Measurements from ENCODE around the gene PIK3C3. TPM values are rescaled to one million over a fixed set of nuclear protein-coding genes. Genes with fewer than 3 reads are reported as not detected.

The PIK3C3 gene
- total and polyA plus RNA-seq, 4 donors, result 12.2 to 25.8 (median 15.8) TPM

DNA sequence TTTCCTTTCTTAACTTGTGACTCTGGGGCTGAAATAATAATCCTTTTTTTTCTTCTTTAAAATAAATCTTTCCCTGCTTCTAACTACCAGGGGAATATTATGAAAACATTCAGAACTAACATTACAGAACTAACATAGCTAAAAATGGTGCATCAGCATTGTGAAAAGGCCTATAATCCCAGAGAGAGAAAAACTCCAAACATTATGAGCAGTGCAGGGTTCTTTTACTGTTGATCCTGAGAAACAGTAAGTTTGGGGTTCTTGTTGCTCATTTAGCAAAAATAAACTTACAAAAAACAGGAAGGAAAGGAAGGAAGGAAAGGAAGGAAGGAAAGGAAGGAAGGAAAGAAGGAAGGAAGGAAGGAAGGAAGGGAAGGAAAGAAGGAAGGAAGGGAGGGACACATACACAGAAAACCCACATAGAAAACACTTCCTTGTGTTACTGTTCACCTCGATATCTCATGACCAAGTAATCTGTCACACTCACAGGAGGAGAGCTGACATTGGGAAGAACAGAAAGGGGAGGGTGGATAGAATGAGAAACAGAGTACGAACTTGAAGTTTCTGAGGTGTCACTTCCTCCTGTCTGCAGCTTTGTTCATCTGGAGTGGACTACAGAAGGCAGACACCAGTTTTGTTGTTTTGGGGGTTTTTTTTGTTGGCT is 18.4 kb upstream of the PIK3C3 start:
- Histone ChIP-seq H3K9me3 (ENCODE audit: control insufficient read depth in 4 of 4, low read length in 3 of 4) (no peaks in the 10 kb centered on the region), H3K4me1 (ENCODE audit: control insufficient read depth in 4 of 4, insufficient read depth in 4 of 4, low read length in 3 of 4) (no peaks in the 10 kb centered on the region), H3K27me3 (ENCODE audit: control insufficient read depth in 4 of 4, insufficient read depth in 4 of 4, low read length in 3 of 4) (no peaks in the 10 kb centered on the region), H3K27ac (ENCODE audit: low read depth in 1 of 2, low read length in 2 of 2) (no peak overlapping the region), H3K9ac (ENCODE audit: low read depth in 1 of 2, low read length in 2 of 2) (no peak overlapping the region), H3K36me3 (ENCODE audit: control insufficient read depth in 4 of 4, insufficient read depth in 3 of 4, low read depth in 1 of 4, low read length in 3 of 4) (no peaks in the 10 kb centered on the region), H3K4me3 (ENCODE audit: low read depth in 1 of 3, low read length in 3 of 3) (no peak overlapping the region)
- TF ChIP-seq YY1 (IDR thresholded peaks at IDR 0.05) (no peak), SP1 (IDR thresholded peaks at IDR 0.05) (no peak)
- TF ChIP-seq, protein P1, sequence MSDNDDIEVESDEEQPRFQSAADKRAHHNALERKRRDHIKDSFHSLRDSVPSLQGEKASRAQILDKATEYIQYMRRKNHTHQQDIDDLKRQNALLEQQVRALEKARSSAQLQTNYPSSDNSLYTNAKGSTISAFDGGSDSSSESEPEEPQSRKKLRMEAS (IDR thresholded peaks at IDR 0.05), result no peak
- DNase-seq (ENCODE audit: low spot score), result no peak
- 37% methylated on average over 2 of the region's 2 CpGs for WGBS

DNA sequence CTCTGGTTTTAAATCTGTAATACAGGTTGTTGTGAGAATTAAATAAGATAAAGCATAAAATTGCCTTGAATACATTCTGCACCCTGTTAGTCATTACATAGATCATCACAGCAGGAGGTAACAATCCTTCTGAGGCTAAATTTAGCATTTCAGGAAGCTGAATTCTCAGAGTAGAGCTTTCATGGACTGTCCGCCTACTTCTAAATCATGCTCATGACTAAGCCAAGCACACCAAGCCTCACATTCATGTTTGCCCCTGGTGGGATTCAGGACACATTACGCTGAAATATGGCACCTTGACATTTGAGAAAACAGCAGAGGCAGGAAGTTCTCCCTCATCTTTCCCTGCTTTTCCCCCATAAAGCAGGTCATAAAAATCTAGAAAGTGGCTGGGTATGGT is 16.6 kb upstream of the PIK3C3 start:
- H3K4me3 ChIP-seq (ENCODE audit: low read depth in 1 of 3, low read length in 3 of 3), result no peak overlapping the region
- DNase-seq (ENCODE audit: low spot score), result no peak
- no peaks in the 10 kb centered on the region for H3K27me3 ChIP-seq (ENCODE audit: control insufficient read depth in 4 of 4, insufficient read depth in 4 of 4, low read length in 3 of 4)
- H3K27ac ChIP-seq (ENCODE audit: low read depth in 1 of 2, low read length in 2 of 2), result no peak overlapping the region
- H3K36me3 ChIP-seq (ENCODE audit: control insufficient read depth in 4 of 4, insufficient read depth in 3 of 4, low read depth in 1 of 4, low read length in 3 of 4), result no peaks in the 10 kb centered on the region
- H3K9ac ChIP-seq (ENCODE audit: low read depth in 1 of 2, low read length in 2 of 2), result no peak overlapping the region
- TF ChIP-seq RXRA (IDR thresholded peaks at IDR 0.05) (no peak), HNF4A (conservative IDR thresholded peaks at IDR 0.05) (no peak), FOXA1 (IDR thresholded peaks at IDR 0.05) (no peak), EGR1 (IDR thresholded peaks at IDR 0.05; ENCODE audit: low read depth in 2 of 2) (no peak), FOXA2 (IDR thresholded peaks at IDR 0.05) (no peak), TAF1 (conservative IDR thresholded peaks at IDR 0.05) (no peak), YY1 (IDR thresholded peaks at IDR 0.05) (no peak), GABPA (IDR thresholded peaks at IDR 0.05 in 1 of 2, conservative IDR thresholded peaks at IDR 0.05 in 1 of 2) (no peak), NR2F2 (IDR thresholded peaks at IDR 0.05) (no peak), JUND (IDR thresholded peaks at IDR 0.05) (no peak), RAD21 (IDR thresholded peaks at IDR 0.05) (no peak), HNF4G (IDR thresholded peaks at IDR 0.05) (no peak)
- TF ChIP-seq, protein P2, sequence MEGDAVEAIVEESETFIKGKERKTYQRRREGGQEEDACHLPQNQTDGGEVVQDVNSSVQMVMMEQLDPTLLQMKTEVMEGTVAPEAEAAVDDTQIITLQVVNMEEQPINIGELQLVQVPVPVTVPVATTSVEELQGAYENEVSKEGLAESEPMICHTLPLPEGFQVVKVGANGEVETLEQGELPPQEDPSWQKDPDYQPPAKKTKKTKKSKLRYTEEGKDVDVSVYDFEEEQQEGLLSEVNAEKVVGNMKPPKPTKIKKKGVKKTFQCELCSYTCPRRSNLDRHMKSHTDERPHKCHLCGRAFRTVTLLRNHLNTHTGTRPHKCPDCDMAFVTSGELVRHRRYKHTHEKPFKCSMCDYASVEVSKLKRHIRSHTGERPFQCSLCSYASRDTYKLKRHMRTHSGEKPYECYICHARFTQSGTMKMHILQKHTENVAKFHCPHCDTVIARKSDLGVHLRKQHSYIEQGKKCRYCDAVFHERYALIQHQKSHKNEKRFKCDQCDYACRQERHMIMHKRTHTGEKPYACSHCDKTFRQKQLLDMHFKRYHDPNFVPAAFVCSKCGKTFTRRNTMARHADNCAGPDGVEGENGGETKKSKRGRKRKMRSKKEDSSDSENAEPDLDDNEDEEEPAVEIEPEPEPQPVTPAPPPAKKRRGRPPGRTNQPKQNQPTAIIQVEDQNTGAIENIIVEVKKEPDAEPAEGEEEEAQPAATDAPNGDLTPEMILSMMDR (IDR thresholded peaks at IDR 0.05; ENCODE audit: low read depth, low read length, missing input control), result no peak
- TF ChIP-seq, protein P3, sequence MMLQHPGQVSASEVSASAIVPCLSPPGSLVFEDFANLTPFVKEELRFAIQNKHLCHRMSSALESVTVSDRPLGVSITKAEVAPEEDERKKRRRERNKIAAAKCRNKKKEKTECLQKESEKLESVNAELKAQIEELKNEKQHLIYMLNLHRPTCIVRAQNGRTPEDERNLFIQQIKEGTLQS (IDR thresholded peaks at IDR 0.05), result no peak
- TF ChIP-seq, protein P4, sequence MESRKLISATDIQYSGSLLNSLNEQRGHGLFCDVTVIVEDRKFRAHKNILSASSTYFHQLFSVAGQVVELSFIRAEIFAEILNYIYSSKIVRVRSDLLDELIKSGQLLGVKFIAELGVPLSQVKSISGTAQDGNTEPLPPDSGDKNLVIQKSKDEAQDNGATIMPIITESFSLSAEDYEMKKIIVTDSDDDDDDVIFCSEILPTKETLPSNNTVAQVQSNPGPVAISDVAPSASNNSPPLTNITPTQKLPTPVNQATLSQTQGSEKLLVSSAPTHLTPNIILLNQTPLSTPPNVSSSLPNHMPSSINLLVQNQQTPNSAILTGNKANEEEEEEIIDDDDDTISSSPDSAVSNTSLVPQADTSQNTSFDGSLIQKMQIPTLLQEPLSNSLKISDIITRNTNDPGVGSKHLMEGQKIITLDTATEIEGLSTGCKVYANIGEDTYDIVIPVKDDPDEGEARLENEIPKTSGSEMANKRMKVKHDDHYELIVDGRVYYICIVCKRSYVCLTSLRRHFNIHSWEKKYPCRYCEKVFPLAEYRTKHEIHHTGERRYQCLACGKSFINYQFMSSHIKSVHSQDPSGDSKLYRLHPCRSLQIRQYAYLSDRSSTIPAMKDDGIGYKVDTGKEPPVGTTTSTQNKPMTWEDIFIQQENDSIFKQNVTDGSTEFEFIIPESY (IDR thresholded peaks at IDR 0.05), result no peak
- TF ChIP-seq, protein P1 (IDR thresholded peaks at IDR 0.05), result no peak
- WGBS, result 95% methylated on average over 2 of the region's 2 CpGs
- no peaks in the 10 kb centered on the region for H3K4me1 ChIP-seq (ENCODE audit: control insufficient read depth in 4 of 4, insufficient read depth in 4 of 4, low read length in 3 of 4)
- H3K9me3 ChIP-seq (ENCODE audit: control insufficient read depth in 4 of 4, low read length in 3 of 4), result no peaks in the 10 kb centered on the region
